HepG2 (cell line): ENCODE results near the gene HKDC1.

Experiments
- CREB1 ChIP-seq, 2 experiments: fragments of 450-650 bp in 1 of 2; IDR thresholded peaks; 2 replicates each; pipeline ENCODE4 v1.6.1; 2016 to 2017; ENCODE audit warnings: control low read depth in 1 of 2, mild to moderate bottlenecking in 1 of 2, missing compliant biosample characterization in 1 of 2, missing genetic modification characterization in 1 of 2
- CREM ChIP-seq, 2 experiments: sonication (generic) in 1 of 2; formaldehyde crosslinking in 1 of 2; IDR thresholded peaks; 2 replicates each; pipeline versions ENCODE4 v1.4.0 to v1.6.1; 2016 to 2020; ENCODE audit warnings: antibody characterized with exemption in 1 of 2, mild to moderate bottlenecking in 1 of 2, missing genetic modification reagents in 1 of 2
- CTCF ChIP-seq: sonication (generic); formaldehyde crosslinking; IDR thresholded peaks from 2 replicates; pipeline ENCODE4 v1.5.0; 2020; ENCODE audit warnings: mild to moderate bottlenecking, missing genetic modification reagents, moderate library complexity
- FOXP4 ChIP-seq: sonication (generic); formaldehyde crosslinking; IDR thresholded peaks from 2 replicates; pipeline ENCODE4 v1.4.0; 2020; ENCODE audit warnings: missing genetic modification reagents
- GATAD1 ChIP-seq: IDR thresholded peaks from 2 replicates; pipeline ENCODE4 v1.6.1; 2016; ENCODE audit warnings: missing genetic modification reagents, missing compliant biosample characterization
- HNRNPUL1 ChIP-seq: fragments of 200-400 bp; formaldehyde crosslinking; IDR thresholded peaks from 2 replicates; pipeline ENCODE4 v1.6.1; 2017; ENCODE audit warnings: low read depth, mild to moderate bottlenecking, low read length, moderate library complexity
- MXI1 ChIP-seq: IDR thresholded peaks from 3 replicates; pipeline ENCODE4 v1.6.1; 2012; ENCODE audit warnings: low read depth, low read length, inconsistent platforms, borderline replicate concordance
- SP1 ChIP-seq, 2 experiments: fragments of 450-650 bp in 1 of 2; sonication (generic) in 1 of 2; formaldehyde crosslinking in 1 of 2; IDR thresholded peaks; 2 replicates each; pipeline versions ENCODE4 v1.4.0 to v1.6.1; 2016 to 2020; ENCODE audit warnings: missing genetic modification reagents in 1 of 2
- TCF7L2 ChIP-seq: IDR thresholded peaks from 2 replicates; pipeline ENCODE4 v1.6.1; 2011; ENCODE audit warnings: mild to moderate bottlenecking, low read depth, low read length, moderate library complexity
- YY1 ChIP-seq: IDR thresholded peaks from 2 replicates; pipeline ENCODE4 v1.6.1; 2011; ENCODE audit warnings: low read length, low read depth, moderate library complexity, mild to moderate bottlenecking; ENCODE audit not compliant: insufficient read depth, insufficient replicate concordance
- ZNF3 ChIP-seq: IDR thresholded peaks from 2 replicates; pipeline ENCODE4 v1.7.0; 2017; ENCODE audit warnings: inconsistent platforms
- ZUFSP ChIP-seq: sonication (generic); formaldehyde crosslinking; IDR thresholded peaks from 2 replicates; pipeline ENCODE4 v1.9.0; 2021; ENCODE audit warnings: missing genetic modification reagents, mild to moderate bottlenecking, borderline replicate concordance

GRCh38 chr10:69246036-69246435, 25.9 kb downstream of the HKDC1 start:
- TF ChIP-seq ZNF3 (CRISPR knock-in tag), result no peak
- no peak for TF ChIP-seq CREM (IDR thresholded peaks at IDR 0.05)
- no peak for TF ChIP-seq CREM (CRISPR knock-in tag; IDR thresholded peaks at IDR 0.05)
- TF ChIP-seq ZUFSP (CRISPR knock-in tag), result no peak
- no peak for TF ChIP-seq YY1
- no peak for TF ChIP-seq HNRNPUL1
- no peak for TF ChIP-seq TCF7L2
- no peak for TF ChIP-seq SP1 (IDR thresholded peaks at IDR 0.05)
- TF ChIP-seq SP1 (CRISPR knock-in tag; IDR thresholded peaks at IDR 0.05), result no peak
- TF ChIP-seq MXI1, result no peak
- TF ChIP-seq FOXP4 (CRISPR knock-in tag), result no peak
- TF ChIP-seq GATAD1 (CRISPR knock-in tag), result no peak
- no peak for TF ChIP-seq CTCF (CRISPR knock-in tag)
- no peak for TF ChIP-seq CREB1 (IDR thresholded peaks at IDR 0.05)
- no peak for TF ChIP-seq CREB1 (CRISPR knock-in tag; IDR thresholded peaks at IDR 0.05)
